ENCODE data around the gene HOXB4.

Gene HOXB4

DNA sequence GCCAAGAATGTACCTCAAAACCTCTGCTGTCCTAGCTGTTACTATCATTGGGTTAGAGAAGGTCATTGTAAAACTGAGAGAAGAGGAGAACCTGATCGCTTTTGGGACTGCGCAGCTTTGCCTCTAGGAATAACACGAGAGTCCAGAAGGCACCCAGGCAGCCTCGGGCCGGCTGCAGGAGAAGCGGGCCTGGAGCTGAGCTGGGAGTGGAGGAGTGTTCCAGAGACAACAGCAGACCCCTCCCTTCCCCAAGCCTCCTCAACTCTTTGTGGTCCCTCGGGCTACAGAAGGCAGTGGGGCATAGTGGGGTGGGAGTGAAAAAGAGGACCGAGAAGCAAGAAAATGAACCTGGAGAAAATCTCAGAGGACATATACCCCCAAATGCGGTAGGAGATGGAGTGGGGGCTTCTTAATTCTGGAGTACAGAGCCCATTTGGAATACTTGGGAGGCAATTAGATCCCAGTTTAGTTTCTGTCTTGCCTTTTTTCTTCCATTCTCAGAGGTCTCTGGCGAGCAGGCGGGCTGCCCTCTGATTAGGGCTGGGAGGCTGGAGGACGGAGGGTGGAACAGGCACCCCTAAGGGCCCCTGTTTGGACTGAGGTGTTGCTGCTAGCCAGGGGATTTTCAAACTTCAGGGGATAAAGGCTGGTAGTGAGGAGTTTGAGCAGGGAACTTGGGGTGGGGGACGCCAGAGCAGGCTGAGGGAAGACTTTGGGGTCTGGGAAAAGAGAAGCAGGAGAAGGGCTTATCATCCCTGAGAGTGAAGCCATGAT lies 19.9 kb downstream of the HOXB4 start:
- DNase-seq: no peak

DNA sequence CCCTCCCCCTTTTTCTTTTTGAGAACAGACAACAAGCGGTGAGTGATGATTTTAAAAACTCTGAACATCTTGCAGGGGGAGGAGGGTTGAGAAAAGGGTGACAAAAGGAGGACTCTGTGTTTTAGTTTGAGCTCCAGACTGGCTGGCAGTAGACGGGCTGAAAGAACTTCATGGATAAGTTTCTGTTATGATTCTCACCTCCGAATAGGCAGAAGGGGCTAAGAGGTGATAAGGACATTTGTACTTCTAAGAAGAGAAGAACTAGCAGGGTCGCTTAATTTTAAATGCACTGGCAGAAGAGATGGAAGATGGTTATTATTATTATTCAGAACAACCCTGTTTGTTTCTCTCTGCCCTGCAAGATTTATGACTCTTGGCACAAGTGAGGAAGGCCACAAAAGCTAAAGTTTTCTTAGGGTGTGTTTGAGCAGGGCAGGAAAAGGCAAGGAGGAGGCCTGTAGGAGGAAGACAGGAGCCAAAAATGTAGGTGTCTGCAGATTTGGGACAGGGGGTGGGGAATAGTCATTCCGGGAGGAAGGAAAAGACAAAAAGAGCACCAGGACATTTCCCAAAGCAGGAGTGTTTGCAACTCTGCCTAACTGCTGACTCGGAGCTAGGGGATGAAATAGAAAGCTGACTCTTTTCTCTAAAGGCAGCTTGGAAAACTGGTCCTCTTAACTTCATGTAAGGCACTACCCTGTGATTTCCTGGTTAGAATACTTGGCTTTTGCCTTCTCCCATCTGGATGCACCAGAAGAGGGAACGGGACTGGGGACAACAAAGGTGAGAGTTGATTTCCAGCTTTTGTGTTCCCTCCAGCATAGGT lies 21.4 kb downstream of the HOXB4 start:
- DNase-seq: no peak

DNA sequence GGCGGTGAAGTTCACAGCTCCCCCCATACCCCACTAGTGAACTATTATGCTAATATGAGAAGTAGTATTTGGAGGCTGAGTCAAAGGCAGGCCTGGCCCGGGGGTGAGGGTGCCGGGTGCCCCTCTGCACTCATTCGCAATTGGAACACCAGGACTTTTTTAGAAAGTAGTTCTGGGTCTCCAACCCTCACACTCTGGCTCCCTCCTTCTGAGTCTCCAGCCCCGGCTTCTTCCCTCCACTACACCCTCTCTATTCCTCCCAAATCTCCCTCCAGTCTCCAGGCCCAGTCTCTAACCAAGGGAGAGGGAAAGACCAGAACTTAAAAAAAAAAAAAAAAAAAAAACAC lies 21.9 kb downstream of the HOXB4 start:
- no peak for DNase-seq

DNA sequence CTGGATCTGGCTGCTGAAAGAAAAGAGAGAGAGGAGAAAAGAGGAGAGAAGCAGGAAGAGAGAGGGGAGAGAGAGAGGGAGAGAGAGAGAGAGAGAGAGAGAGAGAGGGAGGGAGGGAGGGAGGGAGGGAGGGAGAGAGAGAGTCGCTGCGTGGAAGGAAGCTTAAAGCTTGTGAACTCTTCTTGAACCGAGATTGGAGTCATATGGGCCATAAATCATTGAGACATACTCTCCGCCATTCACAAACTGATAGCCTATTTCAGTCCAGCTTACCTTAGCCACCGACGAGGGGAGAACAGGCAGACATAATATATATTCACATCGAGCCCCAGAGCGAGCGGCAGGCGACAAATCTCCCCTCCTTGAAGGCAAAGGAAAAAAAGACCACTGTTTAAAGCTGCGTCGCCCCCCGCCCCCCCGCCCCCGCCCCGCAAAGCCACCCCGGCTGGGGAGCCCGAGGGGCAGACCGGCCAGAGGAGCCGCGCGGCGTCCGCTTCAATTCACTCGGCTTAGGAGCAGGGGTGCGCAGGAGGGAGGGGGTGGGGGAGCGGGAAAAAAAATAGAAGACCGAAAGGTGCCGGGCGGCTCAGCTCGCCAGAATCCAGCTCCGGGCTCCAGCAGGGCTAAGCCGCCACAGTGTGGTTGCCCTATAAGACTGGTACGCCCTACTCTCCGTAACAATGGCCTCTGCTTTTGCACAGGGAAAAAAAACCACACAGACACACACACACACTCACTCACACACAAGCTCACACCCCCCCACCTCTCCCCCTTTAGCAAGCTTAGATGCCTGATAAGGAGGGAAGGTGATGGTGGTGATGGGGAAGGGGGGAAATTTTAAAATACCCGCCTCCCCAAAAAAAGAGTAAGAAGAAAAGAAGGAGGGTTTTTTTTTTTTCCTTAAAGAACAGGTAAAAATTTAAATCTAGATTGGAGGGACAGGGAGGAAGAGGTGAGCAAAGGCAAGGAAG lies 22.6 kb downstream of the HOXB4 start:
- no peak for DNase-seq

DNA sequence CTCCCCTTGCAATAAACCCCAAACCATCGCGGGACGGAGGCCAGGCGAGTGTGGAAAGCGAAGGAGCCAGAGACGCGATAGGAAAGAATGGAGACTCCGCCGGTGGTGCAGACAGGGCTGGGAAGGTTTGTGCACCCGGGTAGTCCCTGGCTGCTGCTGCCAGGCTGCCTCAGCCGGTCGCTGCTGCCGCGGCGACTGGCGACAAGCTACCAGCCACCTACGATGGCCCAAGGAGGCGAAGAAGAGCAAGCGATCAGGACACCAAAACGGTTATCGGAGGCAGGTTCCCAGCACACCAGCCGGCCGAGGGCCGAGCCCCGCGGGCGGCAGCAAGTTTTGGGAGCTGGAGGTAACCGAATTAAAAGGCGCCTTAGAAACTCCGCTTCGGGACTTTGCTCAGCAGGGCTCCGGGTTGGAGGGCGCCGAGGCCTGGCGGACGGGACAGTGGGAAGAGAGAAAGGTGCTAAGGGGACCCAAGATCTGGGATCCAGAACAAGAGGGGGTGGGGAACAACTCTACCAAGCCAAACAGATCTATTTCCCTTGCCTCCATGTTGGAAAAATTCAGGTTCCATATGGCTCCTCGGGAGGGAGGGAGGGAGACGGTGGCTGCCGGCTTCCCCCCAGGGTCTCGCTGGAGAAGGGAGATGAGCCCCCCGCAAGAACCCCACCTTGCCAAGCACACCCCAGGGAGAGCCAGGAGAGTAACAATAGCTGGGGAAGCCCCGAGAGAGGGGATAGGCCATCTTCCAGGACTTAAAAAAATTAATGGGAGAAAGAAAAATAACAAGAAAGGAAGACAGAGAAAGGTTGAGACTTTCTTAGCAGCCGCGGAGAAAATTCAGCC lies 23.5 kb downstream of the HOXB4 start:
- no peak for DNase-seq

DNA sequence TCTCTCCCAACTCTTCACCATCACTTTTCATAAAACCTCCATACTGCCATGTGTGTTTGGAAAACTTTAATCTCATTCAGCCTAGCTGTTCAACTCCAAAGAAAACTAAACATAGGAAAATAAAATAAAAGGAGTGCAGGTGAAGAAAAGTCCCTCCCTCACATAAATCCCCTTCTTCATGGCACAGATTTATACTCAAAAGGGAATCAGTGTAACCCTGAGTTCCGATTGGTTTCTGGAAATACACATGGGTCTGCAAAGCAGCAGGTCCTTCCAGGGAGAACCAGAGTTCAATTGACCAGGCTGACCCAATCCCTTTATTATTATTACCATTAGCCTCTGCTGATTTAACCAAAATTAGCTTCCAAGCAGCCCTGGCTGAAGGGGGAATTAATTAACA lies 24.3 kb downstream of the HOXB4 start:
- no peak for DNase-seq

DNA sequence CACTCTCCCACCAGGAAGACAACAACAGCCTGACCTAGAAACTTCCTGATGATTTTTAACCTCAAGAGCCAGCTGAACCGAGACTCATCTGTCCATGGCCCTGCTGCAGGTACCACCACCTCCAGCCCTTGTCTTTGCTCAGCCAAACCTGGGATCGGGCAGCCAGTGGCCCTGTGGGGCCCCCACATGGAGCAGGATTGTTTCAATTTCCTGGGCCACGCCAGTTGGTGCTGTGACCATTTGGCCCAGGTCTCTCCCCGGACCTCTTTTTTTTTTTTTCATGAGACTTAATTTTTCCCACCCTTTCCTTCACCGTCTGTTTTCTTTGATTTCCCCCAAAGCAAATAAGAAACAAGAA lies 25.0 kb downstream of the HOXB4 start:
- DNase-seq: no peak

DNA sequence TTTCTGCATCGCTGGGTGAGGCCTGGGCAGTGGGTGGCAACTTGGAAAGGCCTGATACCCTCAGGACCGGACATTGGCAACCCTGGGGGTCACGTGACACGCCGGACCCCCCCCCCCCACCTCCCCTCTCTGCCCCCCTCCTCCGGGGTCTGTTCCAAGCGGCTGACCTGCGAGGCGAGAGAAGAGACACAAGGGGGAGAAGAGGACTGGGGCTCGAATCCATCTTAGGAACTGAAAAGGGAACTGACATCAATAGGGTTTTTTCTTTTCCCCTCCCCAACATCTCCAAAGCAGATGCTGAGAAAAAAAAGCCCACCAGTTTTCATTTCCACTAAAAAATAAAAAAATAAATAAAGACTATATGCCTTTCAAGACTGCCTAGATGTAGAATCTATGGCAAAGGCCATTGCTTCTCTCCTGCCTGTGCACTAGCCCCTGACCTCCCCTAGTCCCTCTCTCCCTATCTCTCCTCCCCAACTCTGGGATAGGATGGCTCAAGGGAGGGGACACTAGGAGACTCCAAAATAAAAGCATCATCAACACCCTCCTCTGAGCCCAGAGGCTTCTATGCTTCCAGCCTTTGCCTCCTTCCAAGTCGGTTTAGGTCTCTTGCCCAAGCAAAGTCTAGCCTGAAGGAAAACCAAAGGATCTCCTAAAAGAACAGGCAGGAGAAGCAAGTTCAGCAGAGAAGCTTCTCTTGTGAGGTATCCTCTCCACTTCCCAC lies 25.5 kb downstream of the HOXB4 start:
- no peak for DNase-seq

DNA sequence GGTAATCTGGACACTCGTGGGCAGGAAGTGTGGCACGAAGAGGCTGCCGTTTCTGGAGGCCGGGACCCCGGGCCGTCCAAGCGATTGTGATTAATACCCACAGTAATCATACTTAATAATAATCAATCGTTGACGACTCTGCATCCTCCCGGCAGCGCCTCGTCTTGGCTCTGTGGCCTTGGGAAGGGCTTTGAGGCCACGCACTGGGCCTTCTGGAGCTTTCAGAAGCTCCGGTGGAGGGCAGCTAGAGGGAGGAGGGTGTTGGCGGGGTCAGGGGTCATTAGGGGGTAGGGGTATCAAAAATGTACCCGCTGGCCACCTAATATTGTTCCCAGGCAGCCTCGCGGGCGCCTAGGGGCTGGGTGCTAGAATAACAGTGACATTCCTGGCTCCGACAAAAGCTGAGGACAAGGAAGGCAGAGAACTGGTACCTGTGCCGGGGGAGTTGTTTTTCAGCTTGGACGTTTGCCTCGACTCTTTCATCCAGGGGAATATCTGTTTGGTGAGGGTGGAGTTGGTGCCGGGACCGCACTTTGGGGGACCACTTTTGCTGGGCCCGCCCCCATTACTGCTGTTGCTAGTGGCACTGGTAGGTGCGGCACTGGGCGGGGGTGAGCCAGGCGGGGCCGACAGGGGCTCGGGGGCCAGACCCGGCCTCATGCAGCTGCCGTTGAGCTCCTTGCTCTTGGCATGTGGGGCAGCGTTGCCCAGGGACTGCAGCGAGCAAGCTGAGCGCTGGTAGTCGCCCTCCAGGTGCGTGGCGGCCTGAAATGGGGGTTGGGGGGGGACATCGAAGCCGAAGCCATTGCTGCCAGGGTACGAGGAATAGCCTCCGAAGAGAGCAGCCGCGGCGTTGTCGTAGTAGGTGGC lies 26.3 kb downstream of the HOXB4 start:
- no peak for DNase-seq

DNA sequence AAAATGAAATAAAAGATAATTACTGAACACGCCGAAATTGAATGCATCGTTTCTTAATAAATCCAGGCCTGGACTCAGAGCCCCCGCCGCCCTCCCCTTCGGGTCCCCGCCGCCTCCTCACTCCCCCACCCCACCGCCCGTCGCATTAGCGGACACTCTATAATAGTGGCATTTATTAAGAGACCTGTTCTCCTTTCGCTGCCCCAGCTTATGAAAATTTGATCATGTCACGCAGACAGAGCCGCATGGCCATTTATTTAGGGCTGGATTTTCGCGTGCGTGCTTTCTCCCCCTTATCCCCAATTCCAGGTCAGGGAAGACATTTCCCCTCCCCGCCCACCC lies 27.0 kb downstream of the HOXB4 start:
- no peak for DNase-seq

DNA sequence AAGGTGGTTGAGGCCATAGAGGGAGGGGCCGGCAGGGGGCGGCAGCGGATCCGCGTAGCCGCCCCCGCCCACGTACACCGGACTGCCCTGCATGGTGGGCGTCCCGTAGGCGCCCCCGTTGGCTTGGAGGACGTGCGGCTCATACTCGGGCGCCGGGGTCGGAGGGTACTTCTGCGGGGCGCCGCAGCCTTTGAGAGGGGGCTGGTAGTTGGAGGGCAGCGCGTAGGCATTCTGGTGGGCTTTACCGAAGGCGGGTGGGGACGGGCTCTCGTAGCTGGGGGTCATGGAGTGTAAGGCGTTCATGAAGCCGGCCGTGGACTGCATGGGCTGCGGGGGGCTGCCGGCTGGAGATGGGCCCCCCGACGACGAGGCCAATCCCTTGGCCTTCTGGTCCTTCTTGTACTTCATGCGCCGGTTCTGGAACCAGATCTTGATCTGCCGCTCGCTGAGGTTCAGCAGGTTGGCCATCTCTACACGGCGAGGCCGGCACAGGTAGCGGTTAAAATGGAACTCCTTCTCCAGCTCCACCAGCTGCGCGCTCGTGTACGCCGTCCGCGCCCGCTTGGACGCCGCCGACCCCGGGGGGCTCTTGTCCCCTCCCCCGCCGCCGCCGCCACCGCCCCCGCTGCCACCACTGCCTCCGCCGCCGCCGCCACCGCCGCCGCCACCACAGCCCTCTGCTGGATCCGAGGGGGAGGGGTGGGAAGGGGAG lies 27.5 kb downstream of the HOXB4 start:
- no peak for DNase-seq

DNA sequence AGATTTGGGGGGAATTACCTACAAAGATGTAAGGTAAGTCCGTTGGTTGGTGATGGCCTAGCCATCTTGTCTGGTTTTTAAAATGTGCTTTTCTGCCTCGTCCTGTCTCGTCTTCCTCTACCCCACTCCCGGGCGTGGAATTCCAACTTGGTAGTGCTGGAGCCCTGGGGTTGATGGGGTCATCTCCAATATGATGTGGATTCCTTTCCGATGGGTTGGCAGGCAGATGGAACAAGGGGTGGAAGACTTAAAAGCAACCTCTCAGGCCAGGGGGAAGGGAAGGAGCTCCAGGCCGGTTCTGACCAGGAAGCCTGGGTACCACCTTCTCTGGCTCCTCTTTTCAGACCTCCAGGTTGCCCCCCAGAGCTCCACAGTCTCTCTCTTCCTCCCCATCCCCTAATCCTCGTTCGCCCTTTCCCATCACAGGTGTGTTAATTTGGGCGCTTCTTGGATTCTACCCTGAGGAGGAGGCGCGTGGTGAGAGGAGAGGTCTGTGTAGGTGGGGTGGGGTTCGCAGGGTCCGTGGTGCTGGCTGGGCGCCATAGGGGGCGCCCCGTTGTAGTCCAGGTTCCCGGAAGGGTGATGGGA lies 28.1 kb downstream of the HOXB4 start:
- no peak for DNase-seq

DNA sequence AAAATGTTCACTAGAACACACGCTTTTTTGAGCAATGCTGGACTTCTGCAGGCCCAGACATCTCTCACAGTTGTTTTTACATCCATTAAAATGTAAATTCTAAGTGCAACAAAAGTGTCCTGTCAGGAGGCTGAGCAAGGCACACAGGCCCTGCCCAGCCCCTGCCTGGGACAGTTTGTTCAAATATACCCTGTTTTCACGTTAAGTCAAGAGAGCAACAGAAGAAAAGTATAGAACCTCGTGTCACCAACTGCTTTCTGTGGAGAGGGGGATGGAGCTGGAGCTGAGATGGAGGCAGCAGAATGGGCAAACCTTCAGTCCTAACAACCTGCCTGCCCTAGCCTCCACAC lies 28.9 kb downstream of the HOXB4 start:
- DNase-seq: no peak

DNA sequence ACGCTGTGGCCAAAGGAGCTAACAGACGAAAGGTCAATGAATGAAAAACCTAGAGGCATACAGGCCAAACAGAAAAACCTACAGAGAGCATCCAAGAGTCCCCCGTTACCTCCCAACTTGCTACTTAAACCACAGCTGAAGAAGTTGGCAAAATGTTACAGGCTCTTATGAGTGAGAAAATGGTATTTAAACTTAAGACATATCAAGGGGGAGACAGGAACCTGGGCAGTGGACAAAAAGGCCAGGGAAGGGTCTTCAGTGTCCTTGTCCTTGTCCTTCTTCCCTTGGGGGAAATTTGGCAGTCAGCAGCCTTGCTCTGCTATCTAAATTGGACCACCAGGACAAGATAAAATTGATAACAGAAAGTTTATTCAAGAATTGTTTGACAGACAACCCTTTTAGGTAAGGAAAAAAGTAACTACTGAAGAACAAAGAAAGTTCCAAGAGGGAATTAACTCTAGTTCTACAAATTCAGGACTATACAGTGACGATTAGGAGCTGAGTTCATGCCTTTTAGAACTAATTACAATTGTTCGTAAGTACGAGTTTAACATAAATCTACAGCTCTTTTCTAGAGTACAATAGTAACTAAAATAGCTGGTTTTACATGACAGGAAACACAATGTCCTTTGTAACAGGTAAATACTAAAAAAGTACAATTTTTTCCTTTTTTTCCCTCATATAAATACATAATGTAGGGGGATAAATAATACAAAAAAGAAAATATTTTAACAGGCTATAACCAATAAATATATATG lies 29.4 kb downstream of the HOXB4 start:
- DNase-seq: no peak

DNA sequence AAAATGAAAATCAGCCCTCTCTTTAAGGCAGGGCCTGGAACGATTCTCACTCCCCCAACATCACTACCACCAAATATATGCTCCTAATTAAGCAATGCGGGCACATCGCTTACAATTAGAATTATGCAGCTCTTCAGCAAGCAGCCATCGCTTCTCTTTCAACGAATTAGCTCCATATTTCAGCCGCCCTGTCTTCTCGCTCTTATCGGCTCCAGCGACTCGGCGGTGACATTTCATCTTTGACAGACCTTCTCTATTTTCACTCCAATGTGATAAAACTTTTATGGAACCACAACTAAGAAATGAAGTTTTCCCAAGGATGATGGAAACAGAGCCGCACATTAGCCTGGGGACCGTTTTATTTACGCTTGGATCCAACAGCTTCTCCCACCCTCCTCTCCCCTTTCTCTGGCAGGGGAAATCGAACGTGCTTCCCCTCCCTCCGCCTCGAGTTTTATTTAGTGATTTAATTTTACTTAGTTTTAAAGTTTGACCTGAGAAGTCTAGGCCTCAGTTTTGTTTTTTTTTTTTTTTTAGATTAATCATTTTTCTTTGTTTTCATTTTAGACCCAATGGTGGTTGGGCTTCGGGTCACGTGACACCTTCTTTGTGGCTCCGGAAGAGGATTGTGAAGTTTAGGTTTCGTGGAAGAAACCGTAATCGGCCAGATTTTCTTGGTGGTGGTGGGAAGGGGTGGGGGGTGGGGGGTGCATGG lies 30.2 kb downstream of the HOXB4 start:
- peak; percentile 60 for DNase-seq

DNA sequence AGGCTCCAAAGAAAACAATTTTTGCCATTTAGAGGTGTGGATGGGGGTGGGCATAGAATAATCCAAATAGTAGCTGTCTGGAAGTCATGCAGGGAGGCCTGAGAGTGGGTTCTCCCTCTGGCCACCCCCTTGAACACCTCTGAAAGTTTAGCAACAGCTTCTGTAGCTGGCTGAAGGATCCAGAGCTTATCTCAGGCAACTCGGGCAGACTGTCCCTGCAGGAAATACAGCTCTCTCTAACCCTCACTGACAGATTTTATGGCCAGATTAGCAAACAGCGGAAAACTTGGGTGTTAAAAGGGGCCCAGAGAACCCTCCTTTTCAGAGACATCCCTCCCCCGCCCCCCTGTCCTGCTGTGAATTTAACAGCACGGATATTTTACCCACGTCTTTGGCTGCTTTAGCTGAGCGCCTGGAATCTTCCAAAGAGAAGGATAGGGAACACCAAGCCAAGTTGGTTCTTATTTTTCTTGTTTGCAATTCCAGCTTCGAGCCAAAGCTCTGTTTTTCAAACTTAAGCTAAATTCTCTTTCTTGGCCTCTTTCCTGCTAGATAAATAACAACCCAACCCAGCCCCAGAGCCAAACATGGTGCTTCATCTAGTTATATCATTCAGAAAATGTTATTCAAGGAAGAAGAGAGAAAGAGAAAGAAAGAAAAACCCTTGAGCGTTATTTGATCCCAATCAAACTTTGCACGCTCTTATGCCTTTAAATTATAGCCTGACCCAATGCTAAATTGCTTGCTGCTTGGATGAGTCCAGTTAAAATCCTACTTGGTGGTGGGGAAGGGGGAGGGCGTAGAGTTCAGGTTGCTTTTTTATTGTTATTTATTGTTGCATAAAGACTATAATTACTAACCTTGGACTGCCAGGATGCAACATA lies 31.0 kb downstream of the HOXB4 start:
- no peak for DNase-seq
